K562 (cell line): Measurements from ENCODE around the gene KRT6C. TPM values are rescaled to one million over a fixed set of nuclear protein-coding genes. Genes with fewer than 3 reads are reported as not detected.

Experiments used
- ATAC-seq: fragments of 200-7000 bp; cut with Tn5 transposase; 3 replicates; pipeline ENCODE4 v1.9.1; 2020; ENCODE audit warnings: moderate library complexity
- BruUV-seq: library from RNA; stranded (reverse); fragments of 400-500 nt; replicated peaks from 2 replicates; lab custom pipeline; 2021; lab: Mats Ljungman, UMichigan
- CTCF ChIA-PET: fragments of 300-600 bp; formaldehyde crosslinking; extraction: SDS; loops from one replicate; lab custom pipeline; 2021; ENCODE audit warnings: low intra/inter-chr PET ratio; lab: Yijun Ruan, JAX
- POLR2A ChIA-PET: fragments of 300-600, 350-650 bp; sonication (Branson Sonifier 250); formaldehyde crosslinking; extraction: SDS; loops from one replicate; lab custom pipeline; 2021; ENCODE audit warnings: antibody characterized with exemption, inconsistent platforms; lab: Yijun Ruan, JAX
- DNase-seq, 4 experiments: peaks; one replicate each; pipeline versions ENCODE4 v3.0.0 to v3.0.0-alpha.2; 2011 to 2018; ENCODE audit warnings: low spot score in 3 of 4, mixed read lengths in 3 of 4; ENCODE audit errors: extremely low read depth in 1 of 4
- FAIRE-seq: peaks from 2 replicates; lab custom pipeline; 2011; peaks lifted over from hg19 to GRCh38; lab: Jason Lieb, UNC
- H2AFZ ChIP-seq: 2 replicates; pipeline ENCODE4 v1.6.0; 2011; ENCODE audit warnings: low read depth, low read length, control low read depth, inconsistent platforms
- H3K27ac ChIP-seq: fragments of 200-600 bp; 3 replicates; pipeline ENCODE4 v1.8.0; 2011; ENCODE audit warnings: low read depth, mild to moderate bottlenecking, control low read depth, inconsistent platforms, low read length, moderate library complexity, mixed read lengths; ENCODE audit errors: extremely low read depth
- H3K27me3 ChIP-seq, 2 experiments: fragments of 300-600 bp in 1 of 2; 2 replicates in 1 of 2; 3 replicates in 1 of 2; pipeline versions ENCODE4 v1.6.0 to v1.8.0; 2011; ENCODE audit warnings: inconsistent platforms in 2 of 2, low read length in 2 of 2, mild to moderate bottlenecking in 1 of 2, mixed read lengths in 1 of 2, moderate library complexity in 1 of 2; ENCODE audit not compliant: control insufficient read depth in 2 of 2, insufficient read depth in 2 of 2
- H3K36me3 ChIP-seq: fragments of 300-600 bp; 3 replicates; pipeline ENCODE4 v1.8.0; 2011; ENCODE audit warnings: mild to moderate bottlenecking, low read length, inconsistent platforms; ENCODE audit not compliant: control insufficient read depth, insufficient read depth
- H3K4me1 ChIP-seq, 2 experiments: fragments of 200-600 bp in 1 of 2; replicated peaks in 1 of 2; 2 replicates in 1 of 2; 3 replicates in 1 of 2; pipeline versions ENCODE4 v1.5.1 to v1.8.0; 2011; ENCODE audit warnings: inconsistent platforms in 2 of 2, low read length in 2 of 2, mild to moderate bottlenecking in 1 of 2, mixed read lengths in 1 of 2, moderate library complexity in 1 of 2; ENCODE audit not compliant: control insufficient read depth in 2 of 2, insufficient read depth in 2 of 2
- H3K4me2 ChIP-seq: 2 replicates; pipeline ENCODE4 v1.6.1; 2011; ENCODE audit warnings: low read length, control low read depth, inconsistent platforms, mixed read lengths; ENCODE audit not compliant: insufficient read depth
- H3K4me3 ChIP-seq: fragments of 200-600 bp; sonication (generic), shearing (Covaris generic); 2 replicates; pipeline ENCODE4 v1.5.1; 2016; ENCODE audit warnings: control low read depth, inconsistent platforms
- H3K79me2 ChIP-seq: fragments of 200-600 bp; 3 replicates; pipeline ENCODE4 v1.8.0; 2011; ENCODE audit warnings: low read length, inconsistent platforms; ENCODE audit not compliant: control insufficient read depth, insufficient read depth
- H3K9ac ChIP-seq, 2 experiments: 2 replicates each; pipeline versions ENCODE4 v1.6.0 to v1.6.1; 2011; ENCODE audit warnings: low read depth in 2 of 2, low read length in 2 of 2, control low read depth in 1 of 2, inconsistent platforms in 1 of 2, mild to moderate bottlenecking in 1 of 2, mixed read lengths in 1 of 2; ENCODE audit not compliant: insufficient read depth in 1 of 2
- H3K9me1 ChIP-seq: one replicate; pipeline ENCODE4 v1.6.0; 2011; ENCODE audit warnings: inconsistent platforms, mild to moderate bottlenecking, low read length, moderate library complexity; ENCODE audit not compliant: control insufficient read depth, insufficient read depth
- H3K9me3 ChIP-seq: replicated peaks from 2 replicates; pipeline ENCODE4 v1.5.1; 2011; ENCODE audit warnings: low read depth, low read length, inconsistent platforms; ENCODE audit not compliant: control insufficient read depth, insufficient read depth
- H4K20me1 ChIP-seq: replicated peaks from 2 replicates; pipeline ENCODE4 v1.6.1; 2011; ENCODE audit warnings: low read length, inconsistent platforms, mixed read lengths; ENCODE audit not compliant: control insufficient read depth, insufficient read depth
- NCOA4 ChIP-seq: fragments of 450-650 bp; IDR thresholded peaks from 2 replicates; pipeline ENCODE4 v1.6.1; 2018; ENCODE audit warnings: mild to moderate bottlenecking; ENCODE audit not compliant: partially characterized antibody
- NR2C1 ChIP-seq, 2 experiments: fragments of 450-650 bp; IDR thresholded peaks; 2 replicates each; pipeline ENCODE4 v1.6.1; 2017; ENCODE audit warnings: mild to moderate bottlenecking in 2 of 2, antibody characterized with exemption in 1 of 2, inconsistent platforms in 1 of 2, missing compliant biosample characterization in 1 of 2, missing genetic modification characterization in 1 of 2
- NR2C2 ChIP-seq, 2 experiments: fragments of 200-800 bp in 1 of 2; sonication (Bioruptor generic) in 1 of 2; sonication (generic) in 1 of 2; formaldehyde crosslinking in 1 of 2; IDR thresholded peaks; 2 replicates each; pipeline versions ENCODE4 v1.6.1 to v1.8.0; 2016 to 2022; ENCODE audit warnings: mild to moderate bottlenecking in 1 of 2, missing compliant biosample characterization in 1 of 2, missing genetic modification characterization in 1 of 2, missing genetic modification reagents in 1 of 2
- ZNF444 ChIP-seq: fragments of 250-450 bp; sonication (Bioruptor Pico); IDR thresholded peaks from 2 replicates; pipeline ENCODE4 v1.4.0; 2020; ENCODE audit warnings: mild to moderate bottlenecking, moderate library complexity
- WGBS: fragments of 100-300 bp; shearing (Covaris generic); methylation state at CpG from one replicate; pipeline ENCODE4 v1.1.6; 2016; ENCODE audit warnings: low coverage, mixed read lengths; ENCODE audit not compliant: insufficient coverage; ENCODE audit errors: missing lambda C conversion rate; 5-methylcytosine and 5-hydroxymethylcytosine counted together
- in situ Hi-C: fragments of 300-500 bp; cut with MboI; formaldehyde crosslinking; loops from 4 replicates; pipeline ENCODE4 v1.15.0; 2018; ENCODE audit warnings: inconsistent platforms, mixed read lengths
- intact Hi-C: fragments of 100-400 bp; cut with micrococcal nuclease; formaldehyde crosslinking; loops from 2 replicates; pipeline ENCODE4 v1.14.2; 2022
- polyA plus RNA-seq, 8 experiments: library from polyadenylated mRNA; depleted of rRNA in 4 of 8; stranded (reverse) in 5 of 8; unstranded in 3 of 8; fragments of >200 nt; fragmentation: Nextera tagmentation in 2 of 8; fragmentation: Illumina TruSeq in 1 of 8; extraction: Ambion mirVana in 2 of 8; extraction: Trizol in 1 of 8; gene quantifications; 2 replicates each; pipeline versions ENCODE4 v1.2.1 to v1.2.3, GENCODE V29; 2011 to 2014; ENCODE audit warnings: inconsistent platforms in 1 of 8, missing spikeins in 1 of 8
- total RNA-seq, 7 experiments: library from RNA; depleted of rRNA in 6 of 7; stranded (reverse); fragments of >200 nt in 6 of 7; fragmentation: Illumina TruSeq in 2 of 7; extraction: Trizol in 2 of 7; gene quantifications; 2 replicates each; pipeline versions ENCODE4 v1.2.1 to v1.2.3, GENCODE V29; 2011 to 2021; ENCODE audit warnings: low replicate concordance in 1 of 7

KRT6C gene
- total and polyA plus RNA-seq, 9 of the 15 experiments (the other 6 are each of a cell fraction or from before 2014, with no cell fraction given), result not detected

GRCh38 chr12:52436828-52437474 lies 36.7 kb downstream of the KRT6C start:
- FAIRE-seq (no peak), DNase-seq (no peak), ATAC-seq (no peak)
- H3K4me1 ChIP-seq, result no peaks in the 10 kb centered on the region
- WGBS, result 1% methylated on average over 9 of the region's 9 CpGs
- POLR2A ChIA-PET, result interaction anchor here (0.5 to 0.6 kb wide), 2 partner anchors 12 to 224 kb away, joined by 3 read pairs; no protein-coding TSS in a partner anchor
- H3K79me2 ChIP-seq, result no peaks in the 10 kb centered on the region
- no peak overlapping the region for H3K9ac ChIP-seq
- no peaks in the 10 kb centered on the region for H3K9me1 ChIP-seq
- no peak overlapping the region for H3K4me2 ChIP-seq
- CTCF ChIA-PET, result no interaction called here
- peaks cover 15 to 51% of the 10 kb centered on the region in 2 experiments for H3K27me3 ChIP-seq
- TF ChIP-seq NR2C2 (CRISPR knock-in tag; IDR thresholded peaks at IDR 0.05) (no peak), NR2C2 (tag; IDR thresholded peaks at IDR 0.05) (peak; percentile 50), NR2C1 (IDR thresholded peaks at IDR 0.05) (0 out of 2 replicates have a peak, but pooled peaks have one; percentile 47), NR2C1 (tag; IDR thresholded peaks at IDR 0.05) (peak; percentile 56; the same call in 1 of the 2 replicates), NCOA4 (no peak), ZNF444 (CRISPR knock-in tag) (no peak)
- TF ChIP-seq, all 486 proteins: peak for 2
- in situ Hi-C loops, result no loop called here
- Histone ChIP-seq H2AFZ (no peak overlapping the region), H3K36me3 (no peaks in the 10 kb centered on the region), H3K27ac (no peak overlapping the region), H4K20me1 (no peaks in the 10 kb centered on the region), H3K4me3 (no peak overlapping the region), H3K9me3 (no peaks in the 10 kb centered on the region)
- intact Hi-C loops, result no loop called here
- no TSS peak for BruUV-seq
